Heart left ventricle (tissue), 13 donors: ENCODE data around the gene MON2.

Experiments used
- POLR2A ChIP-seq, 2 donors: fragments of 450-650 bp; IDR thresholded peaks; one replicate each; pipeline ENCODE4 v1.6.1; 2017; ENCODE audit warnings: antibody characterized with exemption in 2 of 2, mild to moderate bottlenecking in 2 of 2, moderate library complexity in 2 of 2
- TF ChIP-seq, protein P1 (sequence below), 12 donors: fragments of 200-600 bp; sonication (generic) in 4 of 12; IDR thresholded peaks; one replicate each; pipeline versions ENCODE4 v1.5.0 to v1.8.0; 2018 to 2022; ENCODE audit warnings: antibody characterized with exemption in 12 of 12, mild to moderate bottlenecking in 5 of 12
- donor health status: ischemic (EF 13 %, LVEDD 7.1; RV severe dilation, severe dysfunction).
- donor health status: DM: no; HTN: yes; CAD: no.
- donor health status: DM: no; HTN: no; CAD: no.
- donor health status: ischemic (EF 25% LVEDD 6.9; RV normal size, moderate dysfunction).
- donor health status: ischemic (EF 25% LVEDD 5.7; RV mildly dilated, moderate dysfunction).
- donor health status: ischemic (EF 35%, LVEDD 5.7; RV mildly dilated, moderate dysfunction).
- donor health status: nonischemic (EF 11% LVEDD 7.7; RV severe dilation, severe dysfunction).
- donor health status: DM: yes; HTN: yes; CAD: no.
- donor health status: PGD.
- donor health status: ischemic (EF 29% LVEDD 5.4; RV normal size, mild dysfunction).
- donor health status: nonischemic (EF 23%, LVEDD 6.1; RV moderate dilation, normal function).

DNA sequence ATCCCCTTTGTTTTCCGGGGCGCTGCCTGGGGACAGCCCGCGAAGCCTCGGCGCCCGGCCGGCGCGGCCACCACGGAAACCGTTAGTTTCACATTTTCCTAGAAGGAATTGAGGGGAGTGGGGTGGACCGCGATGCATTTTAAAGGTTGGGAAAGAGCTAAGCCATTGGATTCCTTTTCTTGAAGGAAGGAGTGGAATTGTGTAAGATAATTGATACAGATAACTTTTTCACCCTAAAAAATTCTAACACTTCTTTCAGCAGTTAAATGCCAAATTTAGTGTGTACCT is 137.1 kb downstream of the MON2 start:
- TF ChIP-seq, protein P1, sequence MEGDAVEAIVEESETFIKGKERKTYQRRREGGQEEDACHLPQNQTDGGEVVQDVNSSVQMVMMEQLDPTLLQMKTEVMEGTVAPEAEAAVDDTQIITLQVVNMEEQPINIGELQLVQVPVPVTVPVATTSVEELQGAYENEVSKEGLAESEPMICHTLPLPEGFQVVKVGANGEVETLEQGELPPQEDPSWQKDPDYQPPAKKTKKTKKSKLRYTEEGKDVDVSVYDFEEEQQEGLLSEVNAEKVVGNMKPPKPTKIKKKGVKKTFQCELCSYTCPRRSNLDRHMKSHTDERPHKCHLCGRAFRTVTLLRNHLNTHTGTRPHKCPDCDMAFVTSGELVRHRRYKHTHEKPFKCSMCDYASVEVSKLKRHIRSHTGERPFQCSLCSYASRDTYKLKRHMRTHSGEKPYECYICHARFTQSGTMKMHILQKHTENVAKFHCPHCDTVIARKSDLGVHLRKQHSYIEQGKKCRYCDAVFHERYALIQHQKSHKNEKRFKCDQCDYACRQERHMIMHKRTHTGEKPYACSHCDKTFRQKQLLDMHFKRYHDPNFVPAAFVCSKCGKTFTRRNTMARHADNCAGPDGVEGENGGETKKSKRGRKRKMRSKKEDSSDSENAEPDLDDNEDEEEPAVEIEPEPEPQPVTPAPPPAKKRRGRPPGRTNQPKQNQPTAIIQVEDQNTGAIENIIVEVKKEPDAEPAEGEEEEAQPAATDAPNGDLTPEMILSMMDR (IDR thresholded peaks at IDR 0.05) = no peak
- no peak for TF ChIP-seq POLR2A (IDR thresholded peaks at IDR 0.05)
